Non-pigmented ciliary epithelial cell (primary cell): ENCODE data around the gene ADAMTS2.

ENCODE experiments used
- DNase-seq: peaks from one replicate; pipeline ENCODE4 v3.0.0-alpha.2; 2010; ENCODE audit warnings: low read depth

Gene ADAMTS2

GRCh38 chr5:179137643-179138567, 207.4 kb downstream of the ADAMTS2 start:
- DNase-seq: no peak

DNA sequence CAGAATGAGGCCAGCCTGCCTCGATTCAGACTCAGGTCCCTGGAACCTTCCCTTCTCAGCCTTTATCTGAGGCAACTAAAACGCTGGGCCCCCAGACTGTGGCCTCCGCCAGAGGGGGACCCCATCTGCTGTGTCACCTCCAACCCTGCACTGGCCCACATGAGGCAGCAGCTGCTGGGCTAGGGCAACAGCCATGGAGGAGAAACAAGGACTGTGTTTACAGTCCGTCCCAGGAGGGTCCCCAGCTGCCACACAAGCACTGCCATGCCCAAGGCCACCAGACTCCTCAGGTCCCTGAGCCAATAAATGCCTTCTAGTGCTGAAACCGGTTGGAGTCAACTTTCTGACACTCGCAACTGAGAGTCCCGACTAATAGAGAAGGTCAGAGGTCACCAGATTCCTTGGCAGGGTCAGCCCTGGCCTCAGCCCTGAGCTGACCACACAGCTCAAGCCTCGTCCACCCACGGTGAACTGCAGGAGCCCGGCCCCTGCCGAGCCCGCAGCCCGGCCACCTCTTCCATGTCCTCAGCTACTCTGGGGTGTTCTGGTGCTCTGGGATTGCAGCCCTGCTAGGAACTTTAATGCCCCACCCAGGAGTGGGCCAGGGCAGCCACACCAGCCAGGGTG, 208.1 kb downstream of the ADAMTS2 start:
- no peak for DNase-seq

GRCh38 chr5:179135441-179136215, 209.6 kb downstream of the ADAMTS2 start:
- DNase-seq: no peak

DNA sequence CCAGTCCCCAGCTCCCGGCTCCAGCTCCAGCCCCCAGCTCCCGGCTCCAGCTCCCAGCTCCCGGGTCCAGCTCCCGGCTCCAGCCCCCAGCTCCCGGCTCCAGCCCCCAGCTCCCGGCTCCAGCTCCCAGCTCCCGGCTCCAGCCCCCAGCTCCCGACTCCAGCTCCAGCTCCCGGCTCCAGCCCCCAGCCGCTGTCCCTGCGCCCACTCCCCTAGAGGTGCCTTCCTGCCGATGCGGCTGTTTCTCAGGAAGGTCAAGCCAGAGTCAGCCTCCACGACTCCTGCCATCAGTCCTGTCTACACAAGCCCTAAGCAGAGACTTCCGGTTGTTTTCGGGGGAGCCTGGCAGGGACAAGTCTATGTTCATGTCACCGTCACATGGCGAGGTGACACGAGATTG, 210.3 kb downstream of the ADAMTS2 start:
- no peak for DNase-seq

DNA sequence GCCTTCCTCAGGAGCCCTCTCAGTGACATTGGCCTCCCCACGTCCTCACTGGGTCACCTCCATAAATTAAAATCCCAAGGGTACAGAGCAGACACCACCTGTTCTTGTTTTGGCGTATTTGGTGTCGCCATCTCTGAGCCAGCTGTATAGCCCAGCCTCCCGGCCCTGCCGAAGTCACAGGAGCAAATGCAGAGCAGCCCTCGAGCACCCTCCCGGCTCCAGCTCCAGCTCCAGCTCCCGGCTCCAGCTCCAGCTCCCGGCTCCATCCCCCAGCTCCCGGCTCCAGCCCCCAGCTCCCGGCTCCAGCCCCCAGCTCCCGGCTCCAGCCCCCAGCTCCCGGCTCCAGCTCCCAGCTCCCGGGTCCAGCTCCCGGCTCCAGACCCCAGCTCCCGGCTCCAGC, 210.8 kb downstream of the ADAMTS2 start:
- DNase-seq: no peak

GRCh38 chr5:179132586-179133355, 212.5 kb downstream of the ADAMTS2 start:
- no peak for DNase-seq

- no peak for DNase-seq
Observed at GRCh38 chr5:179131886-179132585, 213.2 kb downstream of the ADAMTS2 start.

DNA sequence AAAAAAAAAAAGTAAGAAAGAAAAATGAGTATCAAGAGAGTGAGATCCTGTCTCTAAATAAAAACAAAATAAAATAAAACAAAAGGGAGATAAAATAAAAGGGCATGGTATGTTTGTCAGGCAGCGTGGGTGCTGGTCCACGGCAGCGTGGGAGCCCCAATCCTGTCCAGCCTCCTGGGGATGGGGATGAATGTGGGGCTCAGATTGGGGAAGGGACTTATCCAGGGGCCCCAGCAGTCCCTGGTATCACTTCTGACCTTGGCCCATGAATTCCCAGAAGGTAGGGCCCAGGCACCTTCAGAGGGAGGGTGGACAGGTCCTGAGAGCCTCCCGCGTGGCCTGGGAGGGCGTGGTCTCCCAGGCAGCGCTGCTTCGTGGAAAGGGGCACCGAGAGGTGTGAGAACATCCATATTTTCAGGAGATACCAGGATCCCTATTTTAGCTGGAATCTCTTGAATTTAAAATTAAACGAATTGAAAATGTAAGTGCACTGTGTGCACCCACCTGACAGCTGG, 213.9 kb downstream of the ADAMTS2 start:
- DNase-seq: no peak

DNA sequence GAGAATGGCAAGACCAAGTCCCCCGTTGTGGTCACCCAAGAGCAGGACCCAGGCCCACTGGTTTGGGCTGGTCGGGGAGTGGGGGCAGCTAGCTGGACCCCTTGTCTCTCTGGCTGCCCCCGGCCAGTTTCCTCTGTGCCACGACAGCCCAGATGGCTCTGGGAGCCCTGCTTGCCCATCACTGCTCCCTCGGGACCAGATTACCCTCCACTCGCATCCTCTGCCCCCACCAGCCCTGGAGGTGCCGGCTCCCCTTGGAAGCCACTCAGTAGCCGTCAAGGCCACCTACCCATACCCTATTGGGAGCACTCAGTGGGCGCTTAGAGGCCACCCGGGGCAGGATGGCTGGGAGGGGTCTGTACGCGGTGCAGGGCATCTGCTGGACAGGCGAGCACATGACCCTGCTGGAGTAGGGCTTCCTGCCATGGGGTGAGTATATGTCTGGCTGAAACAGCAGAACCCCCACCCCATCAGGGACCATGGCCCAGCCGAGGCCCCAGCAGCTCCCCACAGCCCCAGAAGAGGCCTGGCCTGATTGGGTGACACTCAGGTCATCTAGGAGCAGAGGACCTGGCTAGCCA, 215.1 kb downstream of the ADAMTS2 start:
- DNase-seq: no peak

GRCh38 chr5:179129607-179130071, 215.6 kb downstream of the ADAMTS2 start:
- DNase-seq: no peak

DNA sequence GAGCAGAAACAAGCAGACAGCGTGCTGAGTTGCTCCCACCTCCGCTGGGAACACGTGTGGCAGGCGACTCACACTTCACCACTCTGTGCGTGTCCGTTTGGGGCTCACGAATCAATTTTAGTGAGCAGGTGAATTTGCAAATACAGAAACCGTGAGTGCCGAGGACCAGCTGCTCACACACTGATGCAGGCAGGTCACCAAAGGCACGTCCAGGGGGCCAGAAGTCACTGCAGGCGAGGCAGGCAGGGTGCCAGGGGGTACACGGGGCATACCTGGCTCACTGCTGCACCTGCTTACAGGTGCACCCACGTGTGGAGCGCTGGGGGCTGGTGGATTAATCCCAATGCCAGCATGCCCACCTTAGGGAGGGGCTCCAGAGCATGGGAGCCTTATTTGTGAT, 216.3 kb downstream of the ADAMTS2 start:
- DNase-seq: no peak

GRCh38 chr5:179128041-179128365, 217.3 kb downstream of the ADAMTS2 start:
- DNase-seq: no peak

DNA sequence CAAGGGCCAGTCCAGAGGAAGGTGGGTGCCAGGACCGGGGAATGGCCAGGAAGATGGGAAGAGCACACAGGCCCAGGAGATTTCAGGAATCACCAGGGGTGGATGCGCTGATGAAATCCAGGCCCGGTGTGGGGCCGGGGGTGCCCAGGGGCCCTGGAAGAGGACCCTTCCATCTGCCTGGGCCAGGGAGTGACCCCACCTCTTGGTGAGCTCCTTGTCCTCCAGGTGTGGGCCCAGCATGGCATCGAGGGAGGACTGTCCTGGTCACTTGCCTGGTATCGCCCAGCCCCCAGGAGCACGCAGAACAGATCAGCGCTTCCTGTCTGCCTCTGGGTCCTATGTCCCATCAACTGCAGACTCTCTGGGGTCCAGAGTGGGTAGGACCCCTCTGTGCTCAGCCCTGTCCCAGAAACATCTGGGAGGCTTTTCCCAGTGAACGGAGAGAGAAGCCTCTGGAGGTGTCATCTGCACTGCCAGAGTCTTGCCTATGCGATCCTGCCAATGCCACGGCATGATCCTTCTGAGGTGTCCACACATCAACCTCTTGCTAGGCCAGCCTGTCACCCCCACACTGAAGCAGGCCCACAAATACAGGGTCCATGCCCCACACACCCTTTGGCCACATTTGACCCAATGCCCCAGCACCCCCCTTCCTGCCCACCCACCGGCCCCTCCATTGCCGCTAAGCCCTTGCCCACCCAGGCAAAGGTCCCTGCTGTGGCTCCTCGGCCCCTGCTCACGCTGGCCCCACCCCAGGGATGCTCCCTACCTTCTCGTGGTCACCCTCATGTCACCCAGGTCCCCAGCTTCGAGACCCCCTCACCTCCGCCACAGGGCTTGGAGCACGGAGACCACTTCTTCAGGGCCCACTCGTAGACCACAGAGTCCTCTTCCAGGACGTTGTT, 217.9 kb downstream of the ADAMTS2 start:
- no peak for DNase-seq

- no peak for DNase-seq
Observed at GRCh38 chr5:179126506-179126991, 218.7 kb downstream of the ADAMTS2 start.

GRCh38 chr5:179125789-179126505, 219.3 kb downstream of the ADAMTS2 start:
- no peak for DNase-seq

DNA sequence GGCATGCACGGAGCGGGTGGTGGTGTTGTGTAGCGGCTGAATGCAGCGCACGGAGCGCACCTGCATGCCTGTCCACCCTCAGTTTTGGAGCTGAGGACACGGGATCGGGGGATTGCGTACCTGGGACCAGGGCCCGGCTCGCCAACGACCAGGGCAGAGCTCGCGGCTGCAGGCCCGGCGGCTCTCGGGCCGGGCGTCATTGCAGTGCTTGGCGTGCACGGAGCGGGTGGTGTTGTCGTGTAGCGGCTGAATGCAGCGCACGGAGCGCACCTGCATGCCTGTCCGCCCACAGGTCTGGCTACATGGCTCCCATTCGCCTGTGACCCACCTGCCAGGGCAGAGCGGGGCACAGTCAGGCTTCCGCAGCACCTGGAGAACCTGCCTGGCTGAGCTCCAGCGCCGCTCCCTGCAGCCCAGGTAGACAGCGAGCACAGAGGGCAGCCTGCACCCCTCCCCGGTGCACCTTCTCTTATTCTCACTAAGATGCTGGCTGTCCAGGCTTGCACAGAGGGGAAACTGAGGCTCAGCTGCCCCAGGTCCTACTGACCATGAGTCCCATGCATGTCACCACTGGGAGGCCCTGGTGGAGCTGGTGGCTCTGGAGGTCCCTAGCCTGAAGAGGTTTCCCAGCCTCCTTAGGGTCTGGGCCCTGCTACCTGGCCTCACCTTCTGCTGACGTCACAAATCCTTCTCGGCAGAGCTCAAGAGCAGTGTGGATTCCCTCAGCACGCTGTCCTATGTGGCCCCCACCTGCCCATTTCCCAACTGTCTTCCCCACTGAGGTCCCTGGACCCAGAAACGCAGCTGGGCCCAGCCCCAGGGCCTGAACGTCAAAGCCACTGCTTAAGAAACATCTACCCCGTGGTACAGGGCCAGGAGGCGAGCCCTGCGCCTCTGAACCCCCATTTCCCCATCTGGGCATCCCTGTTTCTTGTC, 220.1 kb downstream of the ADAMTS2 start:
- DNase-seq: no peak

DNA sequence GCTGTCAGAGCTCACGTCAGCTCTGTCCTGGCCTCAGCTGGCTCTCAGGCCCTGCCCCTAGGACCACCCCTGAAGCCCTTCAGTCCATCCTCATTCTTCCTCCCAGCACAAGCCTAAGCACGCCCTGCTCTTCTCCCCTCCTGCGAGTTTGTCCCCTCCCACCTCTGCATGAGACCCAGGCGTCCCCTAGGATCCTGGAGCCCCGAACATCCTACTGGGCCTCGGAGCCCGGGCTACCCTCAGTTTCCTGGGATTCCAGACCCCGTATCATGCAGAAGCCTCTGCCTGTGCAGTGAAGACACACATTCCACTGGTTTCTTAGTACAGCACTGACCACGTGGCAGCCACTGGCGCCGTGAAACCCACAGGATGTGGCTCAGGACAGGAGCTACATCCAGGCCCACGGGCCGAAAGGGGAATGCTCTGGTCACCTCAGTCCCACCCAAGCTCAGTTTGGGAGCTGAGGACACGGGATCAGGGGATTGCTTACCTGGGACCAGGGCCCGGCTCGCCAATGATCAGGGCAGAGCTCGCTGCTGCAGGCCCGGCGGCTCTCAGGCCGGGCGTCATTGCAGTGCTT, 220.9 kb downstream of the ADAMTS2 start:
- no peak for DNase-seq
